ENCODE data around the gene DDIAS. TPM values are rescaled to one million over a fixed set of nuclear protein-coding genes. Genes with fewer than 3 reads are reported as not detected.
"Not testable (repeated sequence)": the region's sequence is repeated elsewhere in the genome, so short reads cannot be mapped to it uniquely, and the experiment has no call there.

Gene DDIAS
- total RNA-seq, 4 donors from 2014 or later = 0.67 to 2.1 (median 1.1) TPM

DNA sequence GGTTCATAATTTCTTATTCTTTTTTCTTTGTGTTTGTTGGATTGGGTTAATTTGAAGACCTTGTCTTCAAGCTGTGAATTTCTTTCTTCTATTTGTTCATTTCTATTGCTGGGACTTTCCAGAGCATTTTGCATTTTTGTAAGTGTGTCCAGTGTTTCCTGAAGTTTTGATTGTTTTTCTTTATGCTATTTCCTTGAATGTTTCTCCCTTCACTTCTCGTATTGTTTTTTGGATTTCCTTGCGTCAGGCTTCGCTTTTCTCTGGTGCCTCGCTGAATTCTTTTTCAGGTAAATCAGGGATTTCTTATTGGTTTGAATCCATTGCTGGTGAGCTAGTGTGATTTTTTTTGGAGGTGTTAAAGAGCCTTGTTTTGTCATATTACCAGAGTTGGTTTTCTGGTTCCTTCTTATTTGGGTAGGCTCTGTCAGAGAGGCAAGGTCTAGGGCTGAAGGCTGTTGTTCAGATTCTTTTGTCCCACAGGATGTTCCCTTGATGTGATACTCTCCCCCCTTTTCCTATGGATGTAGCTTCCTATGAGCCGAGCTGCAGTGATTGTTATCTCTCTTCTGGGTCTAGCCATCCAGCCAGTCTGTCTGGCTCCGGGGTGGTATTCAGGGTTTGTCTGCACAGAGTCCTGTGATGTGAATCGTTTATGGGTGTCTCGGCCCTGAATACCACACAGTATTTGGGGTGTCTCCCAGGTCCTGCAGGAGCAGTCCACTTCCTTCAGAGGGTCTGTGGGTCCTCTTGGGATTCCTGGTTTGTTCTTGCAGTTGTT is 21.0 kb downstream of the DDIAS start:
- not testable (repeated sequence) for H3K27me3 ChIP-seq, H3K4me3 ChIP-seq, DNase-seq, ATAC-seq, H3K27ac ChIP-seq, H3K36me3 ChIP-seq, H3K4me1 ChIP-seq, H3K9me3 ChIP-seq
- in situ Hi-C loops (cut with MboI; ENCODE audit: low sequenced_read_pairs in 4 of 4) = loop anchor here in 3 of 4 donors (10.0 to 25.0 kb wide), 3 partner anchors 152 to 315 kb away; partner anchors contain the start of gene RAB30 (in 1 of the 3)
- intact Hi-C loops (cut with DNase I; ENCODE audit: low total_unique reads) = loop anchor here (10.0 kb wide), 1 partner anchor 58 kb away; no protein-coding TSS in a partner anchor

GRCh38 chr11:82924522-82925224 is 23.1 kb downstream of the DDIAS start:
- no peak for ATAC-seq
- in situ Hi-C loops (cut with MboI; ENCODE audit: low sequenced_read_pairs in 4 of 4) = loop anchor here in 3 of 4 donors (10.0 to 25.0 kb wide), 3 partner anchors 150 to 313 kb away; partner anchors contain the start of gene RAB30 (in 1 of the 3)

GRCh38 chr11:82927264-82927880 is 25.8 kb downstream of the DDIAS start:
- Histone ChIP-seq H3K27me3 (no peaks in the 10 kb centered on the region), H3K36me3 (no peaks in the 10 kb centered on the region), H3K9me3 (no peaks in the 10 kb centered on the region), H3K4me1 (no peaks in the 10 kb centered on the region), H3K4me3 (no peak overlapping the region), H3K27ac (no peak overlapping the region)
- intact Hi-C loops (cut with DNase I; ENCODE audit: low total_unique reads) = loop anchor here (10.0 kb wide), 1 partner anchor 63 kb away; no protein-coding TSS in a partner anchor
- peak in 1 of 2 donors; percentile 80 for ATAC-seq
- in situ Hi-C loops (cut with MboI; ENCODE audit: low sequenced_read_pairs in 4 of 4) = loop anchor here in 1 of 4 donors (10.0 kb wide), 1 partner anchor 147 kb away; the partner anchor contains the start of gene RAB30
- TF ChIP-seq POLR2A (IDR thresholded peaks at IDR 0.05) = no peak
- TF ChIP-seq, protein P1, sequence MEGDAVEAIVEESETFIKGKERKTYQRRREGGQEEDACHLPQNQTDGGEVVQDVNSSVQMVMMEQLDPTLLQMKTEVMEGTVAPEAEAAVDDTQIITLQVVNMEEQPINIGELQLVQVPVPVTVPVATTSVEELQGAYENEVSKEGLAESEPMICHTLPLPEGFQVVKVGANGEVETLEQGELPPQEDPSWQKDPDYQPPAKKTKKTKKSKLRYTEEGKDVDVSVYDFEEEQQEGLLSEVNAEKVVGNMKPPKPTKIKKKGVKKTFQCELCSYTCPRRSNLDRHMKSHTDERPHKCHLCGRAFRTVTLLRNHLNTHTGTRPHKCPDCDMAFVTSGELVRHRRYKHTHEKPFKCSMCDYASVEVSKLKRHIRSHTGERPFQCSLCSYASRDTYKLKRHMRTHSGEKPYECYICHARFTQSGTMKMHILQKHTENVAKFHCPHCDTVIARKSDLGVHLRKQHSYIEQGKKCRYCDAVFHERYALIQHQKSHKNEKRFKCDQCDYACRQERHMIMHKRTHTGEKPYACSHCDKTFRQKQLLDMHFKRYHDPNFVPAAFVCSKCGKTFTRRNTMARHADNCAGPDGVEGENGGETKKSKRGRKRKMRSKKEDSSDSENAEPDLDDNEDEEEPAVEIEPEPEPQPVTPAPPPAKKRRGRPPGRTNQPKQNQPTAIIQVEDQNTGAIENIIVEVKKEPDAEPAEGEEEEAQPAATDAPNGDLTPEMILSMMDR (IDR thresholded peaks at IDR 0.05 in 4 of 5, conservative IDR thresholded peaks at IDR 0.05 in 1 of 5) = peak; percentile 56 to 81 (median 58)
- no peak for DNase-seq

More at GRCh38 chr11:82924522-82925224, 23.1 kb downstream of the DDIAS start:
- Histone ChIP-seq H3K4me3 (no peak overlapping the region), H3K36me3 (no peaks in the 10 kb centered on the region), H3K4me1 (no peaks in the 10 kb centered on the region), H3K27ac (no peak overlapping the region), H3K27me3 (no peaks in the 10 kb centered on the region), H3K9me3 (no peaks in the 10 kb centered on the region)
- no peak for DNase-seq
- intact Hi-C loops (cut with DNase I; ENCODE audit: low total_unique reads) = loop anchor here (10.0 kb wide), 1 partner anchor 60 kb away; no protein-coding TSS in a partner anchor
- no peak for TF ChIP-seq POLR2A (IDR thresholded peaks at IDR 0.05)
- TF ChIP-seq, protein P1 (IDR thresholded peaks at IDR 0.05 in 4 of 5, conservative IDR thresholded peaks at IDR 0.05 in 1 of 5) = no peak

DNA sequence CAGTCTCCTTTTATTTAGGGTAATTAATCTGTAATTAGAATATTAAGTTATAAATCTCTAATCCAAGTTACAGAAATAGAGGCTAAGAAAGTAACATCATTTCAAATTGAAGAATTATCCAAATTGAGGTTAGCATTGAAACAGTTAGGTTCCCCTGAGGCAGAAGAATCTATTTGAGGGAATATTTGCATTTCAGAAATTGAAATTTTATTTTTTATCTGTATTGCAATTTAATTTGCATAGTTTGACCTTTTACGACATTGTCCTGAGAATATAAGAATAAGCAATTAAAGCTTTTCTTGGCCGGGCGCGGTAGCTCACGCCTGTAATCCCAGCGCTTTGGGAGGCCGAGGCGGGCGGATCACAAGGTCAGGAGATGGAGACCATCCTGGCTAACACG is 27.6 kb downstream of the DDIAS start:
- intact Hi-C loops (cut with DNase I; ENCODE audit: low total_unique reads) = loop anchor here (10.0 kb wide), 1 partner anchor 64 kb away; no protein-coding TSS in a partner anchor
- H3K4me3 ChIP-seq = no peak overlapping the region
- no peaks in the 10 kb centered on the region for H3K36me3 ChIP-seq
- in situ Hi-C loops (cut with MboI; ENCODE audit: low sequenced_read_pairs in 4 of 4) = loop anchor here in 1 of 4 donors (10.0 kb wide), 1 partner anchor 146 kb away; the partner anchor contains the start of gene RAB30
- no peaks in the 10 kb centered on the region for H3K9me3 ChIP-seq
- H3K27me3 ChIP-seq = no peaks in the 10 kb centered on the region
- H3K27ac ChIP-seq = no peak overlapping the region
- ATAC-seq (no peak), DNase-seq (no peak)
- no peaks in the 10 kb centered on the region for H3K4me1 ChIP-seq
- TF ChIP-seq POLR2A (IDR thresholded peaks at IDR 0.05) = no peak
- TF ChIP-seq, protein P1 (IDR thresholded peaks at IDR 0.05 in 4 of 5, conservative IDR thresholded peaks at IDR 0.05 in 1 of 5) = no peak

Data from gastrocnemius medialis (tissue), 4 donors.